ENCODE results near the gene WSB2.

GRCh38 chr12:118058881-118059280 is 2.1 kb downstream of the WSB2 start:
- TF ChIP-seq CTCF (IDR thresholded peaks at IDR 0.05) (no peak), POLR2A (IDR thresholded peaks at IDR 0.05) (no peak)

Measured in uterus (tissue), 2 donors.